Measurements from ENCODE around the gene PVALEF. TPM values are rescaled to one million over a fixed set of nuclear protein-coding genes. Genes with fewer than 3 reads are reported as not detected.
"Not testable (repeated sequence)": the region's sequence is repeated elsewhere in the genome, so short reads cannot be mapped to it uniquely, and the experiment has no call there.

PVALEF gene
- total RNA-seq, 2 donors from 2014 or later: not detected

DNA sequence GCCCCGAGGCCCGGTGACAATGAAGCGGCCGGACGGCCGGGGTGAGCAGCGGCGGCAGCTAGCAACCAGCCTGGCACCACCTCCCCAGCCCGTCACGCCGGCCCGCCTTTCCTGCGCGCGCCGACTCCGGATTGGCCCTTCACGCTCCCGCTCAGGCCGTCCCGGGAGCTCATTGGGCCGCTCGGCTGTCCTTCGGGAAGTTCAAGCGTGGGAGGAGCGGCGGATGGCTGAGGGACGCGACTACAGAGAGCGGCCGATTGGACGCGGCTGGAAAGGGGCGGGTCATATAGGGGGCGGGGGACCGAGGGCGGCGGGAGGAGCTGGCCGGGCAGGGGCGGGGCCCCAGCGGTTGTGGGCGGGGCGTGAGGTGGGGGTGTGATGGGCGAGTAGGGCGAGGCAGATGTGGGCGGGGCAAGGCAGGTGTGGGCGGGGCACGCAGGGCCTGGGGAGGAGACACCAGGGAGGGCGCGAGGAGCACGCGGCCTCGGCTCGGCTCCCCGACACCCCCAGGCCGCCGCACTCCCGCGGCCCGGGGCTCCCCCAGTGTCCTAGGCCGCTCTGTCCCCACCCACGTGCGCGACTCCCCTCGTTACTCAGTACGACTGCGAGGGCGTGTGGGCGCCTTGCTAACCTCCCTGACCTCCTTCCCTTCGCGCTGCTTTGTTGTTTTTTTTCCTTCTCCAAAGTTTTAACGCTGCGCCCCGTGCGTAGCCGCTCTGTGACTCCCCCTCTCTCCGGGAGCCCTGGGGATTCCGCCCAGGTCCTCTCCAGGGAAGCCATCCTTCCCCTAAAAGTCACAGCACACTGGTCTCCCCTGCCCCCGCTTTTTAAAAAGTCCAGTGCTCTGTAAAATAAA is 57.8 kb downstream of the PVALEF start, which contains the start of gene CEP131:
Gene CEP131 (minus strand): TSS at position 60 of the 856 bp plus-strand sequence. CDS start 2,909 bp downstream, outside the sequence.
- Mint-ChIP-seq H3K27ac (peak within 1 kb of the TSS in 1 of 2 donors; percentile 12), H3K9me3 (peaks cover 0 to 5% of the 10 kb centered on the region in 2 donors), H3K36me3 (no peaks in the 10 kb centered on the region)
- ATAC-seq: peak; percentile 96 to 97
- peak; percentile 99 for DNase-seq (ENCODE audit: low spot score in 2 of 2)

DNA sequence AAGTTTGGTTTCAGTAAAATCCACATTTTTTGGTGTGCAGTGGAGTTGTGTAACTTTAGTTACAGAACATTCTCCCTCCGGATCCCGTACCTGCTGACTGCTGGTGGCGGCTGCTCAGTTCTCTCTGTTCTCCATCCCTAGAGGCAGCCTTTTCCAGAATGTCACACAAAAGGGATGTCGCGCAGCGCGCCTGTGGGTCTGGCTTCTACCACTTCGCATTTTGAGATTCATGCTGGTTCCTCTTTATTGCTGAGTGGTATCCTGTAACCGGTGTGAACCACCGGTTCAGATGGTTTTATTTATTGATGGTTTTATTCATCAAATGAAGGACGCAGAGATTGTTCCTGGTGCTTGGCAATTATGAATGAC is 58.4 kb downstream of the PVALEF start:
- no peak for DNase-seq (ENCODE audit: low spot score in 2 of 2)
- peaks cover 0 to 5% of the 10 kb centered on the region in 2 donors for H3K9me3 Mint-ChIP-seq
- peak overlapping the region in 1 of 2 donors; percentile 12 for H3K27ac Mint-ChIP-seq
- no peaks in the 10 kb centered on the region for H3K36me3 Mint-ChIP-seq
- no peak for ATAC-seq

DNA sequence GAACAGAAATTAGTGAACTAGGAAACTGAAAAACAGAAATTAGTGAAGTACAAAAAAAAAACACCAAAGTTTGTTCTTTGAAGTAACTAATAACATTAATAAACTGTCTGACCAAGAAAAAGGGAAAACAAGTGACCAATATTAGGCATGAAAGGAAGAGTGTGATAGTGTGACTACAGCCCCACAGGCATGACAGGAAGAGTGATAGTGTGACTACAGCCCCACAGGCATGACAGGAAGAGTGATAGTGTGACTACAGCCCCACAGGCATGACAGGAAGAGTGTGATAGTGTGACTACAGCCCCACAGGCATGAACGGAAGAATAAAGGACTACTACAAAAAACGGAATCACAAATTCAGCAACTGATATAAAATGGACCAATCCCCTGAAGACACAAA is 62.3 kb downstream of the PVALEF start:
- not testable (repeated sequence) for H3K36me3 Mint-ChIP-seq; ATAC-seq; H3K27ac Mint-ChIP-seq; DNase-seq (ENCODE audit: low spot score in 2 of 2); H3K9me3 Mint-ChIP-seq

DNA sequence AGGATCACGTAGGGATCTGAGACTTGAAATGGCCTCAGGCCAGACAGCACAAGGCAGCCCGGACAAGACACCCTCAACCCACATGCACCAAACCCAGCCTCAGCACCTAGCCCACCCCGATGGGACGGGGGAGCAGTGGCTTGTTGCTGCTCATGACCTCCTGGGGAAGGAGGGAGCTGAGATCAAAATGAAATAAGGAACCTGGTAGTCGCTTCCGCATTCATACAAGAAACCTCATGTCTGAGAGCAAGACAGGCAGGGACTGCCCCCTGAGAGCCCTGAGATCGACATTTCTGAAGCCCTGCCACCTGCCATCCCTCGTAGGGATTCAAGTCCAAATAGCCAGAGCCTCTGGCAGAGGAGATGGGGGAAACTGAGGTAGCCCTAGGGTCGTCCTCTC is 63.1 kb downstream of the PVALEF start:
- no peak for ATAC-seq
- no peak overlapping the region for H3K27ac Mint-ChIP-seq

DNA sequence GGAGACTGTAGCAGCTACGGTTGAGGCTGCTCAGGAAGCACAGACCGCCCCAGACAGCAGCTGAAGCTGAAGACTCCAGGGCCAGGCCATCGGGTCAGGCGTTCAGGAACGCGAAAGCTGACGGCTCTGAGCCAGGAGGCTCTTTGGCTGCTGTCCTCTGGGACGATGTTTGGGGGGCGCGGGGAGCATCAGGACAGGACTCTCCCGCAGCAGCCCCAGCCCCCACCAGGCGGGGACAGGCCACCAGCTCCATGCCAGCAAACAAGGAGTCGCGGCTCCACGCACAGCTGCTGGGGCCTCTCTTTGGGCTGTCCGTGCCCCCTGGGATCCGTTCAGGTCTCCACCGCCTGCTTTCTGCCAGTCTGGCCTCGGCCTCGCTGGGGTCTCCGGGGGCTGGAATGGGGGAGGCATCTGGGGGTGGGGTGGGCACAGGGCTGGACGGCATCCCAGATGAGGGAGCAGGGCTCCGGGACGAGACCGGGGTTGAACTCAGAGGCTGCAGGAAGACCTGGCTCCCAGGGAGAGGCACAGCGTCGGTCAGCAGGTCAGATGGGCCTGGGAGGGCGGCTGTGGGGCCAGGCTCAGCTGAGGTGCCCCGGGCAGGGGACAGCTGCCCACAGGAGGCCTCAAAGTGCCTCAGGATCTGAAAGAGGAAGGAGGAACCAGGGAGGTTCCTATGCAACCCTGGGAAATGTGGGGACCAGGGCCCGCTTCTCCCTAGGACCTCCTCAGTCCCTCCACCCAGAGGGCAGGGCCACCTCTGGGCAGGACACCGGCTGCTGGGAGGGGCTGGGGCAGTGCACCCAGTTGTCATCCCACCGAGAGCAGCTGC is 63.7 kb downstream of the PVALEF start:
- ATAC-seq (no peak), DNase-seq (ENCODE audit: low spot score in 2 of 2) (no peak)
- Mint-ChIP-seq H3K36me3 (peaks cover 0 to 6% of the 10 kb centered on the region in 2 donors), H3K9me3 (peaks cover 0 to 5% of the 10 kb centered on the region in 2 donors), H3K27ac (no peak overlapping the region)

More for the DNA sequence above, 63.1 kb downstream of the PVALEF start:
- peaks cover 0 to 6% of the 10 kb centered on the region in 2 donors for H3K36me3 Mint-ChIP-seq
- peaks cover 0 to 5% of the 10 kb centered on the region in 2 donors for H3K9me3 Mint-ChIP-seq
- DNase-seq (ENCODE audit: low spot score in 2 of 2): no peak

DNA sequence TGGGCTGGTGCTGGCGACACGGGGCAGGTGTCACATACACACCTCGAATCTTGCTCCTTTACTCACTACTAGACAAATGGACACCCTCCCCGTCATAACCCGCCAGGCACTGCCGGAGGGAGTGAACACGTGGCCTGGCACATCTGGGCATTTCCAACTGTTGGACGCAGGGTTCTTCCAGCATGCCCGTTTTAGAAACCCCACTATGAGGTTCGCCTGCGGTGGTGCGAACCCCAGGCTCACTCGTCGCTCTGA is 64.3 kb downstream of the PVALEF start:
- DNase-seq (ENCODE audit: low spot score in 2 of 2): no peak
- Mint-ChIP-seq H3K9me3 (peaks cover 0 to 5% of the 10 kb centered on the region in 2 donors), H3K27ac (peak overlapping the region in 1 of 2 donors; percentile 32), H3K36me3 (peaks cover 0 to 6% of the 10 kb centered on the region in 2 donors)
- ATAC-seq: no peak

DNA sequence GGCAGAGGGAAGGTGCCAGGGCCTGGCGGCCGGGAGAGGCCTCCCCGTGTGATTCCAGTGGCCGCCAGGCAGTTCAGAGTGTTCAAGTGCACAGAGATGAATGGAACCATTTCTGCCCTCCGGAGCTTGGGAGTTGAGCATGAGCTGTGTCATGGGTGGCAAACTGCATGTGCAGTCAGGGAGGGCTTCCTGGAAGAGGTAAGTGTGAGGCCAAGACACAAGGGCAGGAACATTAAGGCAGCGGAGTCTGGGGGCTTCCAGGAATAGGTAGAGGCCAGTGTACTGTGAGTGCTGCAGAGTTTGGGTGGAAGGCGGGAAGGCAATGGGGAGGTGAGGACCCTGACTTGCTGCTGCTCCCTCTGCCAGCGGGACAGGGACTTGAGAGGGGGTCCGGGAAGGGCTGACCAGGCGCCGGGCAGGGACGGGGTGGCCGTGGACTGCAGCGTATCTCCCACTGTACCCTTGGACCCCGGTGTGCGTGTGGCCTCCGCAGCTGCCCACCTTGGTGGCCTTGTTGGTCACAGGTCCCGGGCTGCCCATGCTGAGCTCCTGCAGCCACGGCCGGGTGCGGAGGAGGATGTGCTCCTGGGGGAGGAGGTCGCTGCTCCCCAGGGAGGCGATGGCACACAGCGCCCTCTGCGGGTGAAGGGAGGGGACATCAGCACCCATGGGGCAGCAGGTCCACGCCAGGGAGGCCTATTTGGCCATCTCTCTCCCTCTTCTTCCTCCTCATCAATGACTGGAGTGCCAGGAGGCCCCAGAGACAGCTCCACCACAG is 64.9 kb downstream of the PVALEF start:
- H3K36me3 Mint-ChIP-seq: peaks cover 0 to 6% of the 10 kb centered on the region in 2 donors
- H3K27ac Mint-ChIP-seq: peak overlapping the region in 1 of 2 donors; percentile 32
- no peak for DNase-seq (ENCODE audit: low spot score in 2 of 2)
- ATAC-seq: peak in 1 of 2 donors; percentile 31
- peaks cover 0 to 5% of the 10 kb centered on the region in 2 donors for H3K9me3 Mint-ChIP-seq

DNA sequence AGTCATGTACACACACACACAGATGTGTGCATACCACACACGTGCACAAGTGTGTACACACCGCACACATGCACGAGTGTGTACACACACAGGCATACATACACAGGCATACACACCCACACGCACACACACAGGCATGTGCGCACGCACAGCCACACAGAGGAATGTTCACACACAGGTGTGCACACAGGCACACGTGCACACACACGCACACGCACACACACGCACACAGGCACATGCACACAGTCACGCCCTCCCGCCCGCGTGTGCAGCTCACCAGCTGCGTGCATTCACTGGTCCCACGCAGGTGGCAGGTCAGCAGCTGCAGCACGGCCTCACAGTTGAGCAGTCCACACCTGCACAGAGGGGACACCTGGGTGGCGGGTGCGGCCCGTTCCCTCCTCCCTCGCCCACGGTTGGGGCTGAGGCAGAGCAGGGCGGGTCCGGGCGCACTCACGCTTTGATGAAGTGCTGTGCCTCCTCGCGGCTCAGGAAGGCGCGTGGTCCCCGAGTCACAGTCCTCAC is 65.9 kb downstream of the PVALEF start:
- peak overlapping the region; percentile 1 to 24 for H3K27ac Mint-ChIP-seq
- no peak for ATAC-seq
- H3K9me3 Mint-ChIP-seq: peaks cover 0 to 5% of the 10 kb centered on the region in 2 donors
- DNase-seq (ENCODE audit: low spot score in 2 of 2): no peak
- H3K36me3 Mint-ChIP-seq: peaks cover 0 to 6% of the 10 kb centered on the region in 2 donors

DNA sequence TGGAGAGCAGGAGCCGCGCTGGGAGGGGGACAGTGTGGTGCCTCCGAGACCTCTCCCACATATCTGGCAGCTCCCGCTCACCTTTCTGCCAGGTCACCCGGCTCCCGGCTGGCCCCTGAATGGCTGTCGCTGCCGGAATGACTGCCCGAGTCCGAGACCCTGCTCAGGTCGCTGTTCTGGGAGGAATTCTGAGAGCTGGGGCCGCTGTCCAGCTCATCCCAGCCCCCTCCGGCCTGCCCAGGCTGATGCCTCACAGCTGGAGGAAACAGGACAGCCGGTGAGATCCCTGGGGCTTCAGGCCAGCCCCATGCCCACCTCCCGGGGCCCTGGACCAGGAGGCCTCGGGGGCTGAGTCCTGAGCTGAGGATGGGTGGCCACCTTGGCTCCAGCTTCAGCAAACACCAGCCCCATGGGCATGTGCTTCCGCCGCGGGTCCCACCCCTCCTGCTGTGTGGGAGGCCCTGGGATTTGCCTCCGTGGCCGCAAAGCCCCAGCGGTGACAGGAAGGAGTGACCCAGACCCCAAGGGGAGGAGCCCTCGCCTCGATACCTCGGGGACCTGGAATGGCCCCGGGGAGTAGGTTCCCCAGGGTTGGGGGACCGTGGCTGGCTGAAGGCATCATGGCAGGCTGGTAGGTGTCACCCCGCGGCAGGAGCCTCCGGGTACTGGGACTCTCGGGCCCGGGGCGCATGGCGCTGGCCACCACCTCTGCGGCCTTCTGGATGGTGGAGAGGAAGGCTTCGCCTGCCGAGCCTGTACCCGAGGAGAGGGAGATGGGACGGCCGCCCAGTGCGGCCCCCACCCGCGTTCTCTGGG is 66.7 kb downstream of the PVALEF start:
- no peak for DNase-seq (ENCODE audit: low spot score in 2 of 2)
- ATAC-seq: no peak
- H3K27ac Mint-ChIP-seq: no peak overlapping the region
- peaks cover 0 to 5% of the 10 kb centered on the region in 2 donors for H3K9me3 Mint-ChIP-seq
- peaks cover 0 to 6% of the 10 kb centered on the region in 2 donors for H3K36me3 Mint-ChIP-seq

Other genes with a start within 250 kb of the PVALEF start
- gene CHMP6, start 173.7 kb upstream of the PVALEF start, total RNA-seq: 10 to 100 TPM in 1 of 2 donors, 1 to 10 TPM in 1; 9.7 to 18.5 TPM
- 10 to 100 TPM in 1 of 2 donors, 1 to 10 TPM in 1; 6.2 to 13.2 TPM for gene BAIAP2, start 130.4 kb upstream of the PVALEF start, total RNA-seq
- under 1 TPM; 0.30 to 0.72 TPM for gene AATK, start 714 bp downstream of the PVALEF start, total RNA-seq
- 10 to 100 TPM; 10.0 to 14.6 TPM for gene CEP131, start 57.5 kb downstream of the PVALEF start, total RNA-seq
- 10 to 100 TPM; 23.2 to 38.7 TPM for gene TEPSIN, start 73.5 kb downstream of the PVALEF start, total RNA-seq
- 10 to 100 TPM; 50.1 to 52.5 TPM for gene NDUFAF8, start 73.8 kb downstream of the PVALEF start, total RNA-seq
- gene SLC38A10, start 129.8 kb downstream of the PVALEF start, total RNA-seq: 10 to 100 TPM; 19.9 to 72.0 TPM
- under 1 TPM in 1 of 2 donors, not detected in 1; 0.16 TPM for gene BAHCC1, start 229.9 kb downstream of the PVALEF start, total RNA-seq

Data from activated naive CD4-positive, alpha-beta T cell treated with anti-CD3 and anti-CD28 coated beads, Interleukin-2, amount 50 U/mL, for 72 hours (primary cell).